Measurements from ENCODE around the gene PRRG1. TPM values are rescaled to one million over a fixed set of nuclear protein-coding genes. Genes with fewer than 3 reads are reported as not detected.
"Not testable (repeated sequence)": the region's sequence is repeated elsewhere in the genome, so short reads cannot be mapped to it uniquely, and the experiment has no call there.

Gene PRRG1
- total and polyA plus RNA-seq, 4 experiments from 2014 or later, result not detected

DNA sequence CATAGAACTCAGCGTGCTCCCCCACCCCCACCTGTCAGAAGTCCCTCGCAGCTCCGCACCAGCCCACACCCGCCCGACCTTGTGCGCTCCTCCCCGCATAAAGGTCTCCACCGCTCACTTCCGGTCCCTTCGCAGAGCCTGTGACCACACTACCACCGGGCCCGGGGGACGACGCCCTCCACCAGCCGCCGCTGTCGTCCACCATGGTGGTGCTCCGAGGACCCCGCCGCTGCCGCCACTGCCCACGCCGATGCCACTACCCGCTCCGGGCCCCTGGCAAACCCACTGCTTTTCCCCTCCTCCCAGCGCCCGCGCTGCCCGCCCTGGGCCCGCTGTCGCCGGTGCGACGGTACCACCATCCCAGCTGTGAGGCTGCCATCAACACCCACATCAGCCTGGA, 142.5 kb downstream of the PRRG1 start:
- Mint-ChIP-seq H3K9me3 (peaks cover 0 to 4% (median 0%) of the 10 kb centered on the region in 8 donors), H3K4me3 (no peak overlapping the region), H3K4me1 (no peaks in the 10 kb centered on the region), H3K36me3 (no peaks in the 10 kb centered on the region), H3K27me3 (no peaks in the 10 kb centered on the region), H3K27ac (no peak overlapping the region)
- POLR2A ChIA-PET (ENCODE audit: partially characterized antibody), result no interaction called here
- DNase-seq, result no peak
- intact Hi-C loops (cut with micrococcal nuclease), result no loop called here
- Histone ChIP-seq H3K27me3 (ENCODE audit: insufficient read depth, low read length) (no peaks in the 10 kb centered on the region), H3K27ac (ENCODE audit: low read depth, low read length) (no peak overlapping the region), H3K36me3 (ENCODE audit: insufficient read depth, low read length) (no peaks in the 10 kb centered on the region), H3K4me3 (ENCODE audit: low read length in 2 of 2) (no peak overlapping the region), H3K4me1 (ENCODE audit: insufficient read depth, low read length) (no peaks in the 10 kb centered on the region), H3K9me3 (ENCODE audit: control insufficient read depth in 1 of 2, low read length in 2 of 2) (no peaks in the 10 kb centered on the region)
- CTCF ChIA-PET (ENCODE audit: partially characterized antibody), result no interaction called here

DNA sequence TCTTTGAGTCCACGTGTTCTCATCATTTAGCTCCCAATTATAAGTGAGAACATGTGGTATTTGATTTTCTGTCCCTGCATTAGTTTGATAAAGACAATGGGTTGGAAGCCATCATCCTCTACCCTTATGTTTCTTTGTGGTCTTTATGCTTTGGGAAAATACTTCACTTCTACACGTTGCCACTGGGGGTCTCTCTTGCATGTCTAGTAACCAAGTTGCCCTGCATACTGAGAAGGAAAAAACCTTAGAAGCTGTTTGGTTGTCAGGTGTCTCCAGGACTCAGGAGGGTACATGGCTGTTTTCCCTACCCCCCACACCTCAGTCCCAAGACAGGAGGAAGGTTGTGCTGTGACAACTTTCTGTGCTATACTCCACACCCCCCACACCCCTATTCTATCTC, 146.6 kb downstream of the PRRG1 start:
- DNase-seq; H3K27ac Mint-ChIP-seq; intact Hi-C loops (cut with micrococcal nuclease); H3K27me3 Mint-ChIP-seq; H3K36me3 ChIP-seq (ENCODE audit: insufficient read depth, low read length); POLR2A ChIA-PET (ENCODE audit: partially characterized antibody); H3K27ac ChIP-seq (ENCODE audit: low read depth, low read length); H3K4me1 ChIP-seq (ENCODE audit: insufficient read depth, low read length); H3K4me3 Mint-ChIP-seq; H3K9me3 ChIP-seq (ENCODE audit: control insufficient read depth in 1 of 2, low read length in 2 of 2); CTCF ChIA-PET (ENCODE audit: partially characterized antibody); H3K9me3 Mint-ChIP-seq; H3K4me3 ChIP-seq (ENCODE audit: low read length in 2 of 2); H3K36me3 Mint-ChIP-seq; H3K27me3 ChIP-seq (ENCODE audit: insufficient read depth, low read length); H3K4me1 Mint-ChIP-seq: not testable (repeated sequence)

DNA sequence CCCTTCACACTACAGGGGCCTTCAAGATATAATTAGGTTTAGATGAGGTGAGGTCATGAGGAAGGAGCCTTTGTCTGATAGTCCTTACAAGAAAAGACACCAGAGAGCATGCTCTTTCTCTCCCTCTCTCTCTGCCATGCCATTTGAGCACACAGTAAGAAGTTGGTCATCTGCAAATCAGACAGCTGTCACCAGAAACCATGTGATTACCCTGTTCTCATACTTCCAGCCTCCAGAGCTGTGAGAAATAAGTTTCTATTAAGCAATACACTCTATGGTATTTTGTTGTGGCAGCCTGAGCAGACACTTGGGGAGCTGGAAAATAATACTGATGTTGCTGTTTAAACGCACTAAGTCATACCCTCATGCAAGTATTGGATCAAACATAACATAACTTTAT, 148.0 kb downstream of the PRRG1 start:
- H3K9me3 Mint-ChIP-seq; H3K27me3 ChIP-seq (ENCODE audit: insufficient read depth, low read length); H3K27me3 Mint-ChIP-seq; H3K4me1 Mint-ChIP-seq; POLR2A ChIA-PET (ENCODE audit: partially characterized antibody); H3K4me3 Mint-ChIP-seq; H3K36me3 Mint-ChIP-seq; intact Hi-C loops (cut with micrococcal nuclease); H3K4me1 ChIP-seq (ENCODE audit: insufficient read depth, low read length); H3K9me3 ChIP-seq (ENCODE audit: control insufficient read depth in 1 of 2, low read length in 2 of 2); DNase-seq; CTCF ChIA-PET (ENCODE audit: partially characterized antibody); H3K36me3 ChIP-seq (ENCODE audit: insufficient read depth, low read length); H3K27ac ChIP-seq (ENCODE audit: low read depth, low read length); H3K27ac Mint-ChIP-seq; H3K4me3 ChIP-seq (ENCODE audit: low read length in 2 of 2): not testable (repeated sequence)

DNA sequence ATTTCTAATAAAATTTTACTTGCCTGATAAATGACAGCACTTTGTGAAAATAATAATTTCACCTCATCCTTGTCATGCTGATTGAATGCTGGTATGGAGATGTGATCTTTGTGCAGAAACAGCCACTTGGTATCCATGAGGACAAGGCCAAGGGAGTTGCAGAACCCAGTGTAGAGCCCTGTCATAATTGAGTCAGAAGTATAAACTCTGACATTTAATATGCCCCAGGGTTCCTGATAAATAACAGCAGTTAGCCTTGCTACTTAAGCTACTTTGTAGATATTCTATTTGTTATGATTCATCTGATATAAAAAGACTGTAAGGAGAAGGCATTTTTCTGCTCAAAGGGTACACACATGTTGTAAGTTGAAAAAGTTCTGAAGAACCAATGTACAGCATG, 149.2 kb downstream of the PRRG1 start:
- H3K4me1 ChIP-seq (ENCODE audit: insufficient read depth, low read length); H3K4me1 Mint-ChIP-seq; H3K27me3 Mint-ChIP-seq; H3K36me3 ChIP-seq (ENCODE audit: insufficient read depth, low read length); DNase-seq; POLR2A ChIA-PET (ENCODE audit: partially characterized antibody); H3K9me3 ChIP-seq (ENCODE audit: control insufficient read depth in 1 of 2, low read length in 2 of 2); H3K9me3 Mint-ChIP-seq; H3K27me3 ChIP-seq (ENCODE audit: insufficient read depth, low read length); H3K27ac ChIP-seq (ENCODE audit: low read depth, low read length); H3K4me3 ChIP-seq (ENCODE audit: low read length in 2 of 2); H3K4me3 Mint-ChIP-seq; H3K36me3 Mint-ChIP-seq; intact Hi-C loops (cut with micrococcal nuclease); H3K27ac Mint-ChIP-seq; CTCF ChIA-PET (ENCODE audit: partially characterized antibody): not testable (repeated sequence)

DNA sequence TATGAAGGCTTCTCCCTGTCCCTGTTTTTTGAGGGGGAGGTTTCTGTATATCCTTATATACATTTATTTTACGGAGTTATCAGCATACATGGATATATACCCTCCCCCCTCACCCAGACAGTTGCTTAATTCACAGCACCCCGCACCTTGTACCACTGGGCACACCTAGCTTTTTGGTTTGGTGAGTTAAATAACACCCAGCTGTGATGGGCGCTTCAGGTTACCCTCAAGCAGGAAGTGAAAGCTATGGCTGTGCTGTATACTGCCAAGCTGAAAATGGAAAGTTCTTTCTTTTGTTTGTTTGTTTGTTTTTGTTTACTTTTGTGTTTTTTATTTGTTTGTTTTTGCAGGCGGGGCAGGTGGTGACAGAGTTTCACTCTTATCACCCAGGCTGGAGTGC, 150.5 kb downstream of the PRRG1 start:
- H3K9me3 Mint-ChIP-seq; H3K4me1 Mint-ChIP-seq; H3K27ac ChIP-seq (ENCODE audit: low read depth, low read length); DNase-seq; H3K36me3 Mint-ChIP-seq; H3K4me1 ChIP-seq (ENCODE audit: insufficient read depth, low read length); H3K4me3 ChIP-seq (ENCODE audit: low read length in 2 of 2); H3K4me3 Mint-ChIP-seq; H3K27me3 ChIP-seq (ENCODE audit: insufficient read depth, low read length); H3K9me3 ChIP-seq (ENCODE audit: control insufficient read depth in 1 of 2, low read length in 2 of 2); CTCF ChIA-PET (ENCODE audit: partially characterized antibody); POLR2A ChIA-PET (ENCODE audit: partially characterized antibody); H3K27me3 Mint-ChIP-seq; H3K36me3 ChIP-seq (ENCODE audit: insufficient read depth, low read length); intact Hi-C loops (cut with micrococcal nuclease); H3K27ac Mint-ChIP-seq: not testable (repeated sequence)

DNA sequence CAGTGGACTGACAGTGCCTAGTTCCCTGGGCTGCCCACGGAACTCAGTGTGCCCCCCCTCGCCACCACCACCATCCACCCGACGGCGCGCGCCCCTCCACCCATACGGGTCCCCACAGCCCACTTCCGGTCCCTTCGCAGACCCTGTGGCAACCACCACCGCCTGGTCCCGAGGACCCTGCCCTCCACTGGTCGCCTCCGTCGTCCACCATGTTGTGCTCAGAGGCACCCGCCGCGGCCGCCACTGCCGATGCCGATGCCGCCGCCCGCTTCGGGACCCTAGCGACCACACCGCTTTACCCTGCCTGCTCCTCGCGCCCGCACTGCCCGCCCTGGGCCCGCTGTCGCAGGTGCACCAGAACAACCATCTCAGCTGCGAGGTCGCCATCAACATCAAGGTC, 155.8 kb downstream of the PRRG1 start:
- no peaks in the 10 kb centered on the region for H3K4me1 Mint-ChIP-seq
- Histone ChIP-seq H3K4me1 (ENCODE audit: insufficient read depth, low read length) (no peaks in the 10 kb centered on the region), H3K27me3 (ENCODE audit: insufficient read depth, low read length) (no peaks in the 10 kb centered on the region), H3K4me3 (ENCODE audit: low read length in 2 of 2) (no peak overlapping the region), H3K9me3 (ENCODE audit: control insufficient read depth in 1 of 2, low read length in 2 of 2) (no peaks in the 10 kb centered on the region), H3K27ac (ENCODE audit: low read depth, low read length) (no peak overlapping the region), H3K36me3 (ENCODE audit: insufficient read depth, low read length) (no peaks in the 10 kb centered on the region)
- H3K36me3 Mint-ChIP-seq, result no peaks in the 10 kb centered on the region
- H3K9me3 Mint-ChIP-seq, result no peaks in the 10 kb centered on the region
- POLR2A ChIA-PET (ENCODE audit: partially characterized antibody), result no interaction called here
- intact Hi-C loops (cut with micrococcal nuclease), result no loop called here
- no peak overlapping the region for H3K27ac Mint-ChIP-seq
- H3K4me3 Mint-ChIP-seq, result no peak overlapping the region
- H3K27me3 Mint-ChIP-seq, result no peaks in the 10 kb centered on the region
- CTCF ChIA-PET (ENCODE audit: partially characterized antibody), result no interaction called here
- no peak for DNase-seq

Other genes with a start within 250 kb of the PRRG1 start
- under 1 TPM; 0.15 to 0.17 TPM for gene LANCL3, start 222.3 kb downstream of the PRRG1 start, total RNA-seq
- gene LANCL3, start 222.3 kb downstream of the PRRG1 start, polyA plus RNA-seq, result under 1 TPM; 0.06 to 0.10 TPM

Measured in CD4-positive, alpha-beta memory T cell (primary cell).